K562 (cell line): ENCODE measurements around the gene BBOX1. TPM values are rescaled to one million over a fixed set of nuclear protein-coding genes. Genes with fewer than 3 reads are reported as not detected.

Experiments
- ATAC-seq: fragments of 200-7000 bp; cut with Tn5 transposase; 3 replicates; pipeline ENCODE4 v1.9.1; 2020; ENCODE audit warnings: moderate library complexity
- BruUV-seq: library from RNA; stranded (reverse); fragments of 400-500 nt; replicated peaks from 2 replicates; lab custom pipeline; 2021; lab: Mats Ljungman, UMichigan
- CTCF ChIA-PET: fragments of 300-600 bp; formaldehyde crosslinking; extraction: SDS; loops from one replicate; lab custom pipeline; 2021; ENCODE audit warnings: low intra/inter-chr PET ratio; lab: Yijun Ruan, JAX
- POLR2A ChIA-PET: fragments of 300-600, 350-650 bp; sonication (Branson Sonifier 250); formaldehyde crosslinking; extraction: SDS; loops from one replicate; lab custom pipeline; 2021; ENCODE audit warnings: antibody characterized with exemption, inconsistent platforms; lab: Yijun Ruan, JAX
- DNase-seq, 4 experiments: peaks; one replicate each; pipeline versions ENCODE4 v3.0.0 to v3.0.0-alpha.2; 2011 to 2018; ENCODE audit warnings: low spot score in 3 of 4, mixed read lengths in 3 of 4; ENCODE audit errors: extremely low read depth in 1 of 4
- FAIRE-seq: peaks from 2 replicates; lab custom pipeline; 2011; peaks lifted over from hg19 to GRCh38; lab: Jason Lieb, UNC
- H2AFZ ChIP-seq: 2 replicates; pipeline ENCODE4 v1.6.0; 2011; ENCODE audit warnings: low read depth, low read length, control low read depth, inconsistent platforms
- H3K27ac ChIP-seq: fragments of 200-600 bp; 3 replicates; pipeline ENCODE4 v1.8.0; 2011; ENCODE audit warnings: low read depth, mild to moderate bottlenecking, control low read depth, inconsistent platforms, low read length, moderate library complexity, mixed read lengths; ENCODE audit errors: extremely low read depth
- H3K27me3 ChIP-seq, 2 experiments: fragments of 300-600 bp in 1 of 2; 2 replicates in 1 of 2; 3 replicates in 1 of 2; pipeline versions ENCODE4 v1.6.0 to v1.8.0; 2011; ENCODE audit warnings: inconsistent platforms in 2 of 2, low read length in 2 of 2, mild to moderate bottlenecking in 1 of 2, mixed read lengths in 1 of 2, moderate library complexity in 1 of 2; ENCODE audit not compliant: control insufficient read depth in 2 of 2, insufficient read depth in 2 of 2
- H3K36me3 ChIP-seq: fragments of 300-600 bp; 3 replicates; pipeline ENCODE4 v1.8.0; 2011; ENCODE audit warnings: mild to moderate bottlenecking, low read length, inconsistent platforms; ENCODE audit not compliant: control insufficient read depth, insufficient read depth
- H3K4me1 ChIP-seq, 2 experiments: fragments of 200-600 bp in 1 of 2; replicated peaks in 1 of 2; 2 replicates in 1 of 2; 3 replicates in 1 of 2; pipeline versions ENCODE4 v1.5.1 to v1.8.0; 2011; ENCODE audit warnings: inconsistent platforms in 2 of 2, low read length in 2 of 2, mild to moderate bottlenecking in 1 of 2, mixed read lengths in 1 of 2, moderate library complexity in 1 of 2; ENCODE audit not compliant: control insufficient read depth in 2 of 2, insufficient read depth in 2 of 2
- H3K4me2 ChIP-seq: 2 replicates; pipeline ENCODE4 v1.6.1; 2011; ENCODE audit warnings: low read length, control low read depth, inconsistent platforms, mixed read lengths; ENCODE audit not compliant: insufficient read depth
- H3K4me3 ChIP-seq: fragments of 200-600 bp; sonication (generic), shearing (Covaris generic); 2 replicates; pipeline ENCODE4 v1.5.1; 2016; ENCODE audit warnings: control low read depth, inconsistent platforms
- H3K79me2 ChIP-seq: fragments of 200-600 bp; 3 replicates; pipeline ENCODE4 v1.8.0; 2011; ENCODE audit warnings: low read length, inconsistent platforms; ENCODE audit not compliant: control insufficient read depth, insufficient read depth
- H3K9ac ChIP-seq, 2 experiments: 2 replicates each; pipeline versions ENCODE4 v1.6.0 to v1.6.1; 2011; ENCODE audit warnings: low read depth in 2 of 2, low read length in 2 of 2, control low read depth in 1 of 2, inconsistent platforms in 1 of 2, mild to moderate bottlenecking in 1 of 2, mixed read lengths in 1 of 2; ENCODE audit not compliant: insufficient read depth in 1 of 2
- H3K9me1 ChIP-seq: one replicate; pipeline ENCODE4 v1.6.0; 2011; ENCODE audit warnings: inconsistent platforms, mild to moderate bottlenecking, low read length, moderate library complexity; ENCODE audit not compliant: control insufficient read depth, insufficient read depth
- H3K9me3 ChIP-seq: replicated peaks from 2 replicates; pipeline ENCODE4 v1.5.1; 2011; ENCODE audit warnings: low read depth, low read length, inconsistent platforms; ENCODE audit not compliant: control insufficient read depth, insufficient read depth
- H4K20me1 ChIP-seq: replicated peaks from 2 replicates; pipeline ENCODE4 v1.6.1; 2011; ENCODE audit warnings: low read length, inconsistent platforms, mixed read lengths; ENCODE audit not compliant: control insufficient read depth, insufficient read depth
- CTCFL ChIP-seq: IDR thresholded peaks from 2 replicates; pipeline ENCODE4 v1.6.1; 2011; ENCODE audit warnings: borderline replicate concordance, low read depth, mild to moderate bottlenecking, moderate library complexity, low read length; ENCODE audit not compliant: insufficient read depth, poor library complexity, severe bottlenecking
- FOXO4 ChIP-seq: fragments of 450-650 bp; formaldehyde crosslinking; IDR thresholded peaks from 2 replicates; pipeline ENCODE4 v1.4.0; 2020; ENCODE audit warnings: mild to moderate bottlenecking, moderate library complexity
- NR0B1 ChIP-seq: fragments of 450-650 bp; IDR thresholded peaks from one replicate; pipeline ENCODE4 v1.6.1; 2018; ENCODE audit warnings: mild to moderate bottlenecking, moderate library complexity; ENCODE audit not compliant: partially characterized antibody
- THRA ChIP-seq: fragments of 450-650 bp; IDR thresholded peaks from 2 replicates; pipeline ENCODE4 v1.6.1; 2017; ENCODE audit warnings: mild to moderate bottlenecking, moderate library complexity
- ZBTB49 ChIP-seq: sonication (generic); formaldehyde crosslinking; IDR thresholded peaks from 2 replicates; pipeline ENCODE4 v1.8.0; 2022; ENCODE audit warnings: missing genetic modification reagents, mild to moderate bottlenecking, borderline replicate concordance
- ZNF445 ChIP-seq: fragments of 250-450 bp; sonication (Bioruptor Pico); IDR thresholded peaks from 2 replicates; pipeline ENCODE4 v1.4.0; 2020; ENCODE audit warnings: low read depth, mild to moderate bottlenecking, moderate library complexity
- ZNF639 ChIP-seq, 2 experiments: fragments of 200-800 bp in 1 of 2; sonication (Bioruptor generic) in 1 of 2; sonication (generic) in 1 of 2; formaldehyde crosslinking in 1 of 2; IDR thresholded peaks in 1 of 2; conservative IDR thresholded peaks in 1 of 2; 2 replicates each; pipeline versions ENCODE4 v1.5.0 to v1.6.1; 2016 to 2020; ENCODE audit warnings: missing compliant biosample characterization in 1 of 2, missing genetic modification characterization in 1 of 2, missing genetic modification reagents in 1 of 2
- WGBS: fragments of 100-300 bp; shearing (Covaris generic); methylation state at CpG from one replicate; pipeline ENCODE4 v1.1.6; 2016; ENCODE audit warnings: low coverage, mixed read lengths; ENCODE audit not compliant: insufficient coverage; ENCODE audit errors: missing lambda C conversion rate; 5-methylcytosine and 5-hydroxymethylcytosine counted together
- in situ Hi-C: fragments of 300-500 bp; cut with MboI; formaldehyde crosslinking; loops from 4 replicates; pipeline ENCODE4 v1.15.0; 2018; ENCODE audit warnings: inconsistent platforms, mixed read lengths
- intact Hi-C: fragments of 100-400 bp; cut with micrococcal nuclease; formaldehyde crosslinking; loops from 2 replicates; pipeline ENCODE4 v1.14.2; 2022
- polyA plus RNA-seq, 8 experiments: library from polyadenylated mRNA; depleted of rRNA in 4 of 8; stranded (reverse) in 5 of 8; unstranded in 3 of 8; fragments of >200 nt; fragmentation: Nextera tagmentation in 2 of 8; fragmentation: Illumina TruSeq in 1 of 8; extraction: Ambion mirVana in 2 of 8; extraction: Trizol in 1 of 8; gene quantifications; 2 replicates each; pipeline versions ENCODE4 v1.2.1 to v1.2.3, GENCODE V29; 2011 to 2014; ENCODE audit warnings: inconsistent platforms in 1 of 8, missing spikeins in 1 of 8
- total RNA-seq, 7 experiments: library from RNA; depleted of rRNA in 6 of 7; stranded (reverse); fragments of >200 nt in 6 of 7; fragmentation: Illumina TruSeq in 2 of 7; extraction: Trizol in 2 of 7; gene quantifications; 2 replicates each; pipeline versions ENCODE4 v1.2.1 to v1.2.3, GENCODE V29; 2011 to 2021; ENCODE audit warnings: low replicate concordance in 1 of 7

Gene BBOX1
- total and polyA plus RNA-seq, 9 of the 15 experiments (the other 6 are each of a cell fraction or from before 2014, with no cell fraction given), result not detected

- Histone ChIP-seq H2AFZ (no peak overlapping the region), H3K4me1 (no peaks in the 10 kb centered on the region), H3K9ac (no peak overlapping the region), H3K27me3 (no peaks in the 10 kb centered on the region), H3K9me3 (no peaks in the 10 kb centered on the region; the same call in 1 of the 2 replicates), H3K4me2 (no peak overlapping the region), H4K20me1 (no peaks in the 10 kb centered on the region), H3K27ac (no peak overlapping the region), H3K36me3 (no peaks in the 10 kb centered on the region), H3K9me1 (no peaks in the 10 kb centered on the region), H3K4me3 (no peak overlapping the region), H3K79me2 (no peaks in the 10 kb centered on the region)
- 10% methylated on average over 1 of the region's 1 CpG for WGBS
- FAIRE-seq (no peak), ATAC-seq (no peak), DNase-seq (no peak)
- POLR2A ChIA-PET, result no interaction called here
- CTCF ChIA-PET, result no interaction called here
- no TSS peak for BruUV-seq
- in situ Hi-C loops (no loop called here), intact Hi-C loops (no loop called here)
- TF ChIP-seq ZNF445, result no peak
- TF ChIP-seq ZBTB49, result no peak
- no peak for TF ChIP-seq FOXO4 (CRISPR knock-in tag)
- TF ChIP-seq THRA, result no peak
- no peak for TF ChIP-seq ZNF639 (CRISPR knock-in tag; conservative IDR thresholded peaks at IDR 0.05 in 1 of 2, IDR thresholded peaks at IDR 0.05 in 1 of 2)
- TF ChIP-seq CTCFL, result no peak
- TF ChIP-seq NR0B1, result no peak
These were observed 76.1 kb downstream of the BBOX1 start for GRCh38 chr11:27116684-27117083.
